Natural killer cell (primary cell): ENCODE data around the gene MYO1E. TPM values are rescaled to one million over a fixed set of nuclear protein-coding genes. Genes with fewer than 3 reads are reported as not detected.

Source experiments
- ATAC-seq, 3 donors: fragments of 150-1000 bp in 2 of 3; fragments of 200-7000 bp in 1 of 3; cut with Tn5 transposase; 1 replicate in 1 of 3; 2 replicates in 2 of 3; pipeline ENCODE4 v1.10.0; 2021; ENCODE audit warnings: mild to moderate bottlenecking in 2 of 3, moderate library complexity in 2 of 3
- DNase-seq, 2 donors: peaks; one replicate each; pipeline versions ENCODE4 v3.0.0 to v3.0.0-alpha.2; 2013 to 2021; ENCODE audit warnings: mixed read lengths in 1 of 2
- H3K27ac ChIP-seq: one replicate; pipeline ENCODE4 v1.5.1; 2013; ENCODE audit warnings: mild to moderate bottlenecking, low read length
- H3K27me3 ChIP-seq: one replicate; pipeline ENCODE4 v1.6.1; 2013; ENCODE audit warnings: low read length; ENCODE audit not compliant: control insufficient read depth, insufficient read depth
- H3K36me3 ChIP-seq: one replicate; pipeline ENCODE4 v1.6.1; 2013; ENCODE audit warnings: low read length; ENCODE audit not compliant: control insufficient read depth, insufficient read depth
- H3K4me1 ChIP-seq: one replicate; pipeline ENCODE4 v1.6.1; 2013; ENCODE audit warnings: low read length; ENCODE audit not compliant: control insufficient read depth, insufficient read depth
- H3K4me3 ChIP-seq: one replicate; pipeline ENCODE4 v1.5.1; 2013; ENCODE audit warnings: low read length
- H3K9me3 ChIP-seq: one replicate; pipeline ENCODE4 v1.6.1; 2013; ENCODE audit warnings: low read length; ENCODE audit not compliant: control insufficient read depth, insufficient read depth
- H3K27ac Mint-ChIP-seq, 2 donors: one replicate each; pipeline ENCODE4 v1.8.0; 2022; ENCODE audit warnings: mild to moderate bottlenecking in 2 of 2, mixed read lengths in 2 of 2, moderate library complexity in 1 of 2
- H3K27me3 Mint-ChIP-seq, 2 donors: one replicate each; pipeline ENCODE4 v1.8.0; 2022; ENCODE audit warnings: low read depth in 2 of 2, mixed read lengths in 2 of 2
- H3K36me3 Mint-ChIP-seq: one replicate; pipeline ENCODE4 v1.8.0; 2022; ENCODE audit warnings: mixed read lengths
- H3K4me1 Mint-ChIP-seq, 2 donors: one replicate each; pipeline ENCODE4 v1.8.0; 2022; ENCODE audit warnings: mixed read lengths in 2 of 2
- H3K4me3 Mint-ChIP-seq: one replicate; pipeline ENCODE4 v1.8.0; 2022; ENCODE audit warnings: mild to moderate bottlenecking, moderate library complexity, mixed read lengths
- H3K9me3 Mint-ChIP-seq, 2 donors: one replicate each; pipeline ENCODE4 v1.8.0; 2022; ENCODE audit warnings: mixed read lengths in 2 of 2
- CTCF ChIP-seq: fragments of 200-600 bp; IDR thresholded peaks from one replicate; pipeline ENCODE4 v1.8.0; 2022; ENCODE audit warnings: antibody characterized with exemption
- WGBS: methylation state at CpG from one replicate; pipeline ENCODE4 v1.1.7; 2013; ENCODE audit warnings: missing lambda C conversion rate; ENCODE audit not compliant: insufficient coverage; 5-methylcytosine and 5-hydroxymethylcytosine counted together
- intact Hi-C: fragments of 100-400 bp; cut with micrococcal nuclease; formaldehyde crosslinking; loops from one replicate; pipeline ENCODE4 v1.14.2; 2022
- total RNA-seq, 4 donors: library from RNA; stranded (reverse); fragments of 120-200 nt in 1 of 4; gene quantifications; one replicate each; pipeline versions ENCODE4 v1.2.3 to v1.2.4, GENCODE V29; 2013 to 2022

MYO1E gene
- total RNA-seq, 3 donors from 2014 or later (not counting 1 experiment from before 2014, with no cell fraction given) = 16.1 to 39.4 (median 22.7) TPM

GRCh38 chr15:59292442-59293151 is 80.1 kb downstream of the MYO1E start:
- Mint-ChIP-seq H3K4me1 (peaks cover 17 to 35% of the 10 kb centered on the region in 2 donors), H3K4me3 (no peak overlapping the region), H3K9me3 (no peaks in the 10 kb centered on the region), H3K36me3 (no peaks in the 10 kb centered on the region), H3K27ac (peak overlapping the region in 1 of 2 donors; percentile 48), H3K27me3 (no peaks in the 10 kb centered on the region)
- Histone ChIP-seq H3K27ac (no peak overlapping the region), H3K9me3 (no peaks in the 10 kb centered on the region), H3K36me3 (no peaks in the 10 kb centered on the region), H3K4me1 (peaks cover 5% of the 10 kb centered on the region), H3K27me3 (no peaks in the 10 kb centered on the region), H3K4me3 (no peak overlapping the region)
- 83% methylated on average over 8 of the region's 8 CpGs for WGBS
- no peak for ATAC-seq
- TF ChIP-seq CTCF = no peak
- no peak for DNase-seq
- intact Hi-C loops = no loop called here

GRCh38 chr15:59291213-59291549 is 81.5 kb downstream of the MYO1E start:
- no peak for ATAC-seq
- H3K27ac Mint-ChIP-seq = peak overlapping the region; percentile 57 to 60
- TF ChIP-seq CTCF = no peak
- H3K36me3 Mint-ChIP-seq = no peaks in the 10 kb centered on the region
- DNase-seq = no peak
- H3K9me3 Mint-ChIP-seq = no peaks in the 10 kb centered on the region
- Histone ChIP-seq H3K27ac (peak overlapping the region; percentile 27), H3K27me3 (no peaks in the 10 kb centered on the region), H3K4me1 (peaks cover 5% of the 10 kb centered on the region), H3K4me3 (no peak overlapping the region), H3K9me3 (no peaks in the 10 kb centered on the region), H3K36me3 (no peaks in the 10 kb centered on the region)
- peak overlapping the region; percentile 58 for H3K4me3 Mint-ChIP-seq
- intact Hi-C loops = no loop called here
- H3K27me3 Mint-ChIP-seq = no peaks in the 10 kb centered on the region
- 78% methylated on average over 1 of the region's 3 CpGs for WGBS
- H3K4me1 Mint-ChIP-seq = peaks cover 17 to 35% of the 10 kb centered on the region in 2 donors

GRCh38 chr15:59290295-59291212 is 82.1 kb downstream of the MYO1E start:
- H3K9me3 Mint-ChIP-seq = no peaks in the 10 kb centered on the region
- H3K27me3 Mint-ChIP-seq = no peaks in the 10 kb centered on the region
- H3K27ac ChIP-seq = peak overlapping the region; percentile 27
- no peaks in the 10 kb centered on the region for H3K9me3 ChIP-seq
- H3K27ac Mint-ChIP-seq = peak overlapping the region; percentile 57 to 60
- no peaks in the 10 kb centered on the region for H3K27me3 ChIP-seq
- DNase-seq (no peak), ATAC-seq (no peak)
- TF ChIP-seq CTCF = no peak
- no peak overlapping the region for H3K4me3 ChIP-seq
- H3K4me1 Mint-ChIP-seq = peaks cover 17 to 35% of the 10 kb centered on the region in 2 donors
- H3K4me1 ChIP-seq = peaks cover 5% of the 10 kb centered on the region
- H3K4me3 Mint-ChIP-seq = peak overlapping the region; percentile 58
- intact Hi-C loops = no loop called here
- H3K36me3 ChIP-seq = no peaks in the 10 kb centered on the region
- 55% methylated on average over 11 of the region's 11 CpGs for WGBS
- H3K36me3 Mint-ChIP-seq = no peaks in the 10 kb centered on the region
